ENCODE data around the gene FBLN5. TPM values are rescaled to one million over a fixed set of nuclear protein-coding genes. Genes with fewer than 3 reads are reported as not detected.

The FBLN5 gene
- total RNA-seq, 1 experiment from 2014 or later = 3.3 TPM

DNA sequence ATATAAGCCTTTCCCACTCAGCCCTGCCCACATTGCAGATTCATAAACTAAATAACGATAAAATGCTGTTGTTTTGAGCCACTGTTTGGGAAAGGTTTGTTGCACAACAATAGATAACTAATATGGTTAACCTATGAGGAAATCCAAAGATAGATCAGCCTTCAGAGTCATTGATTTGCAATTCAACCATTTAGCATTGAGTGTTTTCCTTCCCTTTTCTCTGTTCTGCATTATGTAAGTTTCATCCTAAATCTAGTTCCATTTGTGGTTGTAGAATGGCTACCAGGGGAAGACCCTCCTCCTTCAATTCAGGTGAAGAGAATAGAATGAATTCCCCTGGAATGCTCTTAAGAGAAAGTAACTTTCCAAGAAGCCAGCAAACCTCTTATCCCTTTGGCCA, 99.8 kb downstream of the FBLN5 start (continued):
- TF ChIP-seq ATF3 (IDR thresholded peaks at IDR 0.05) (no peak), TCF7L2 (IDR thresholded peaks at IDR 0.05; ENCODE audit: borderline replicate concordance, extremely low read depth, insufficient read depth, insufficient read length) (no peak), JUND (IDR thresholded peaks at IDR 0.05) (no peak)

- H4K20me1 ChIP-seq (ENCODE audit: insufficient read depth) = no peaks in the 10 kb centered on the region
- no peaks in the 10 kb centered on the region for H3K9me3 ChIP-seq (ENCODE audit: control insufficient read depth in 1 of 2, insufficient read depth in 1 of 2, low read depth in 1 of 2, low read length in 2 of 2)
- no peaks in the 10 kb centered on the region for H3K79me2 ChIP-seq (ENCODE audit: insufficient read depth, low read length)
- no peak overlapping the region for H3K4me3 ChIP-seq (replicated peaks in 1 of 2; ENCODE audit: low read depth in 1 of 2, low read length in 2 of 2)
- no peaks in the 10 kb centered on the region for H3K27me3 ChIP-seq (ENCODE audit: insufficient read depth, low read length)
- ChIA-PET POLR2A (no interaction called here), CTCF (no interaction called here), RAD21 (ENCODE audit: low non-redundant PET in 1 of 2, low total read pairs in 2 of 2, uncharacterized antibody in 2 of 2, unreplicated experiment in 2 of 2) (interaction anchor here in 1 of 2 experiments (0.6 kb wide), 1 partner anchor 66 kb away, joined by 4 read pairs; no protein-coding TSS in a partner anchor)
- no peak overlapping the region for H3K4me2 ChIP-seq (ENCODE audit: low read length)
- TF ChIP-seq FOSL1 (IDR thresholded peaks at IDR 0.05; ENCODE audit: low read depth) = no peak
- TF ChIP-seq YY1 (IDR thresholded peaks at IDR 0.05; ENCODE audit: extremely low read depth, insufficient replicate concordance, low read depth, low read length) = no peak
- TF ChIP-seq CBX3 (IDR thresholded peaks at IDR 0.05; ENCODE audit: low read depth) = no peak
- no peak for TF ChIP-seq TCF7L2 (IDR thresholded peaks at IDR 0.05; ENCODE audit: borderline replicate concordance, extremely low read depth, insufficient read depth, insufficient read length)
- TF ChIP-seq SIN3A (IDR thresholded peaks at IDR 0.05; ENCODE audit: low read depth) = no peak
- TF ChIP-seq JUND (IDR thresholded peaks at IDR 0.05) = no peak
- TF ChIP-seq REST (IDR thresholded peaks at IDR 0.05; ENCODE audit: low read depth) = no peak
- TF ChIP-seq ELF1 (IDR thresholded peaks at IDR 0.05; ENCODE audit: borderline replicate concordance, low read depth) = no peak
- no peak for TF ChIP-seq EZH2phosphoT487 (IDR thresholded peaks at IDR 0.05; ENCODE audit: borderline replicate concordance)
- TF ChIP-seq CEBPB (IDR thresholded peaks at IDR 0.05; ENCODE audit: low read depth) = no peak
- TF ChIP-seq, protein P1, sequence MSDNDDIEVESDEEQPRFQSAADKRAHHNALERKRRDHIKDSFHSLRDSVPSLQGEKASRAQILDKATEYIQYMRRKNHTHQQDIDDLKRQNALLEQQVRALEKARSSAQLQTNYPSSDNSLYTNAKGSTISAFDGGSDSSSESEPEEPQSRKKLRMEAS (IDR thresholded peaks at IDR 0.05) = no peak
- no peak for TF ChIP-seq POLR2A (IDR thresholded peaks at IDR 0.05; ENCODE audit: borderline replicate concordance, extremely low read depth, insufficient read depth, insufficient read length)
- TF ChIP-seq ZBTB33 (IDR thresholded peaks at IDR 0.05; ENCODE audit: extremely low read depth, insufficient replicate concordance, low read length) = no peak
- TF ChIP-seq SRF (IDR thresholded peaks at IDR 0.05; ENCODE audit: low read depth) = no peak
- TF ChIP-seq ZFX (IDR thresholded peaks at IDR 0.05) = no peak
- no peak for TF ChIP-seq EZH2 (IDR thresholded peaks at IDR 0.05)
- TF ChIP-seq ZNF274 (IDR thresholded peaks at IDR 0.05; ENCODE audit: low read depth, low read length) = no peak
- no peak for TF ChIP-seq EGR1 (IDR thresholded peaks at IDR 0.05; ENCODE audit: low read depth)
- no peaks in the 10 kb centered on the region for H3K36me3 ChIP-seq (ENCODE audit: control insufficient read depth in 1 of 2, insufficient read depth in 2 of 2, low read length in 2 of 2)
- no peak for ATAC-seq
- no TSS peak for BruUV-seq (replicated peaks)
- no peaks in the 10 kb centered on the region for H3K4me1 ChIP-seq (ENCODE audit: control insufficient read depth in 1 of 2, insufficient read depth in 2 of 2, low read length in 2 of 2)
- H3K27ac ChIP-seq (ENCODE audit: low read depth, low read length) = no peak overlapping the region
- H3K9me2 ChIP-seq (ENCODE audit: insufficient read depth) = no peaks in the 10 kb centered on the region
- no peak for DNase-seq (ENCODE audit: low read depth, low spot score)
- intact Hi-C loops (cut with micrococcal nuclease) = no loop called here
- H2AFZ ChIP-seq (ENCODE audit: low read depth, low read length, poor library complexity, severe bottlenecking) = no peak overlapping the region
- H3K9ac ChIP-seq (ENCODE audit: low read length) = no peak overlapping the region
Observed at GRCh38 chr14:91845652-91846051, 101.8 kb downstream of the FBLN5 start.
